ENCODE results near the gene CFAP61. TPM values are rescaled to one million over a fixed set of nuclear protein-coding genes. Genes with fewer than 3 reads are reported as not detected.

The CFAP61 gene
- total and polyA plus RNA-seq, 9 of the 15 experiments (the other 6 are each of a cell fraction or from before 2014, with no cell fraction given) = 0.11 TPM; not detected in 8

DNA sequence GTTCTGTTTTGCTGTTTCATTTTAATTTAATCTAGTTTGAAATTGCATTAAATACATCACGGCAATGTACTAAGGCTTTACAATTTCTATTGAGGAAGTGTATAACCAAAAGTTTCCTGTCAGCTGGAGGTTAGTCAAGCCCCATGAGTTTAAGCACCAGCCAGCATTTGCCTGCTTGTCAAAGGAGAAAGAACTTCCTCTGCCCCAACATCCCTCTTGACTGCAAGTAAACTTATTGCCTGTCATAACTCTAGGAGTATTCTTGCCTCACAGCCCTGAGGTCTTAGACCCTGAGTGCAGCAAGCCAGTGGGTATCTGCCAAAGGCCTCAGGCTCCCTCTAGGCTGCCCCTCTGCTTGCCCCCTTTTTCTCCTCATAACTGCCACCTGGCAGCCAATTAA, 208.8 kb downstream of the CFAP61 start:
- in situ Hi-C loops (cut with MboI) = no loop called here
- H3K27ac ChIP-seq (ENCODE audit: extremely low read depth, low read depth, low read length) = no peak overlapping the region
- no peaks in the 10 kb centered on the region for H3K9me3 ChIP-seq (replicated peaks; ENCODE audit: control insufficient read depth, insufficient read depth, low read depth, low read length)
- no peaks in the 10 kb centered on the region for H3K4me1 ChIP-seq (replicated peaks in 1 of 2; ENCODE audit: control insufficient read depth in 2 of 2, insufficient read depth in 2 of 2, low read length in 2 of 2)
- H3K9ac ChIP-seq (ENCODE audit: insufficient read depth in 1 of 2, low read depth in 2 of 2, low read length in 2 of 2) = no peak overlapping the region
- H3K4me2 ChIP-seq (ENCODE audit: insufficient read depth, low read length) = no peak overlapping the region
- ATAC-seq (no peak), FAIRE-seq (no peak), DNase-seq (ENCODE audit: extremely low read depth in 1 of 4, low spot score in 3 of 4) (no peak)
- no peaks in the 10 kb centered on the region for H3K79me2 ChIP-seq (ENCODE audit: control insufficient read depth, insufficient read depth, low read length)
- 0% methylated on average over 1 of the region's 1 CpG for WGBS (ENCODE audit: insufficient coverage, low coverage, missing lambda C conversion rate)
- ChIA-PET CTCF (ENCODE audit: low intra/inter-chr PET ratio) (no interaction called here), POLR2A (no interaction called here)
- no peaks in the 10 kb centered on the region for H4K20me1 ChIP-seq (replicated peaks; ENCODE audit: control insufficient read depth, insufficient read depth, low read length)
- no peaks in the 10 kb centered on the region for H3K36me3 ChIP-seq (ENCODE audit: control insufficient read depth, insufficient read depth, low read length)
- no peak overlapping the region for H2AFZ ChIP-seq (ENCODE audit: low read depth, low read length)
- no TSS peak for BruUV-seq (replicated peaks)
- no peaks in the 10 kb centered on the region for H3K9me1 ChIP-seq (ENCODE audit: control insufficient read depth, insufficient read depth, low read length)
- H3K4me3 ChIP-seq = no peak overlapping the region
- intact Hi-C loops (cut with micrococcal nuclease) = no loop called here
- no peaks in the 10 kb centered on the region; a peak in 1 of 5 replicates for H3K27me3 ChIP-seq (ENCODE audit: control insufficient read depth in 2 of 2, insufficient read depth in 2 of 2, low read length in 2 of 2)
- TF ChIP-seq MYC (IDR thresholded peaks at IDR 0.05; ENCODE audit: low read depth, low read length) = no peak
- no peak for TF ChIP-seq MYC (CRISPR knock-in tag; IDR thresholded peaks at IDR 0.05; ENCODE audit: borderline replicate concordance, low read depth)
- TF ChIP-seq ZNF785 (CRISPR knock-in tag; IDR thresholded peaks at IDR 0.05) = no peak
- TF ChIP-seq JUN (IDR thresholded peaks at IDR 0.05; ENCODE audit: borderline replicate concordance, low read depth, low read length) = no peak
- no peak for TF ChIP-seq JUN (CRISPR knock-in tag; IDR thresholded peaks at IDR 0.05; ENCODE audit: borderline replicate concordance)
- no peak for TF ChIP-seq BCOR (IDR thresholded peaks at IDR 0.05)
- no peak for TF ChIP-seq MXI1 (IDR thresholded peaks at IDR 0.05; ENCODE audit: low read depth, low read length)
- no peak for TF ChIP-seq DPF2 (IDR thresholded peaks at IDR 0.05)
- no peak for TF ChIP-seq TCF7 (IDR thresholded peaks at IDR 0.05; ENCODE audit: borderline replicate concordance)
- TF ChIP-seq, protein P1, sequence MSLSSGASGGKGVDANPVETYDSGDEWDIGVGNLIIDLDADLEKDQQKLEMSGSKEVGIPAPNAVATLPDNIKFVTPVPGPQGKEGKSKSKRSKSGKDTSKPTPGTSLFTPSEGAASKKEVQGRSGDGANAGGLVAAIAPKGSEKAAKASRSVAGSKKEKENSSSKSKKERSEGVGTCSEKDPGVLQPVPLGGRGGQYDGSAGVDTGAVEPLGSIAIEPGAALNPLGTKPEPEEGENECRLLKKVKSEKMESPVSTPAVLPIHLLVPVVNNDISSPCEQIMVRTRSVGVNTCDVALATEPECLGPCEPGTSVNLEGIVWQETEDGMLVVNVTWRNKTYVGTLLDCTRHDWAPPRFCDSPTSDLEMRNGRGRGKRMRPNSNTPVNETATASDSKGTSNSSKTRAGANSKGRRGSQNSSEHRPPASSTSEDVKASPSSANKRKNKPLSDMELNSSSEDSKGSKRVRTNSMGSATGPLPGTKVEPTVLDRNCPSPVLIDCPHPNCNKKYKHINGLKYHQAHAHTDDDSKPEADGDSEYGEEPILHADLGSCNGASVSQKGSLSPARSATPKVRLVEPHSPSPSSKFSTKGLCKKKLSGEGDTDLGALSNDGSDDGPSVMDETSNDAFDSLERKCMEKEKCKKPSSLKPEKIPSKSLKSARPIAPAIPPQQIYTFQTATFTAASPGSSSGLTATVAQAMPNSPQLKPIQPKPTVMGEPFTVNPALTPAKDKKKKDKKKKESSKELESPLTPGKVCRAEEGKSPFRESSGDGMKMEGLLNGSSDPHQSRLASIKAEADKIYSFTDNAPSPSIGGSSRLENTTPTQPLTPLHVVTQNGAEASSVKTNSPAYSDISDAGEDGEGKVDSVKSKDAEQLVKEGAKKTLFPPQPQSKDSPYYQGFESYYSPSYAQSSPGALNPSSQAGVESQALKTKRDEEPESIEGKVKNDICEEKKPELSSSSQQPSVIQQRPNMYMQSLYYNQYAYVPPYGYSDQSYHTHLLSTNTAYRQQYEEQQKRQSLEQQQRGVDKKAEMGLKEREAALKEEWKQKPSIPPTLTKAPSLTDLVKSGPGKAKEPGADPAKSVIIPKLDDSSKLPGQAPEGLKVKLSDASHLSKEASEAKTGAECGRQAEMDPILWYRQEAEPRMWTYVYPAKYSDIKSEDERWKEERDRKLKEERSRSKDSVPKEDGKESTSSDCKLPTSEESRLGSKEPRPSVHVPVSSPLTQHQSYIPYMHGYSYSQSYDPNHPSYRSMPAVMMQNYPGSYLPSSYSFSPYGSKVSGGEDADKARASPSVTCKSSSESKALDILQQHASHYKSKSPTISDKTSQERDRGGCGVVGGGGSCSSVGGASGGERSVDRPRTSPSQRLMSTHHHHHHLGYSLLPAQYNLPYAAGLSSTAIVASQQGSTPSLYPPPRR (CRISPR knock-in tag; IDR thresholded peaks at IDR 0.05; ENCODE audit: borderline replicate concordance) = no peak
- TF ChIP-seq, protein P2, sequence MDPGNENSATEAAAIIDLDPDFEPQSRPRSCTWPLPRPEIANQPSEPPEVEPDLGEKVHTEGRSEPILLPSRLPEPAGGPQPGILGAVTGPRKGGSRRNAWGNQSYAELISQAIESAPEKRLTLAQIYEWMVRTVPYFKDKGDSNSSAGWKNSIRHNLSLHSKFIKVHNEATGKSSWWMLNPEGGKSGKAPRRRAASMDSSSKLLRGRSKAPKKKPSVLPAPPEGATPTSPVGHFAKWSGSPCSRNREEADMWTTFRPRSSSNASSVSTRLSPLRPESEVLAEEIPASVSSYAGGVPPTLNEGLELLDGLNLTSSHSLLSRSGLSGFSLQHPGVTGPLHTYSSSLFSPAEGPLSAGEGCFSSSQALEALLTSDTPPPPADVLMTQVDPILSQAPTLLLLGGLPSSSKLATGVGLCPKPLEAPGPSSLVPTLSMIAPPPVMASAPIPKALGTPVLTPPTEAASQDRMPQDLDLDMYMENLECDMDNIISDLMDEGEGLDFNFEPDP (CRISPR knock-in tag; IDR thresholded peaks at IDR 0.05) = no peak
- no peak for TF ChIP-seq TBP (optimal IDR thresholded peaks at IDR 0.05; ENCODE audit: low read depth, low read length)
- TF ChIP-seq SMARCB1 (IDR thresholded peaks at IDR 0.05; ENCODE audit: insufficient read length, low read depth) = no peak
- no peak for TF ChIP-seq ZNF518B (CRISPR knock-in tag; IDR thresholded peaks at IDR 0.05)
- no peak for TF ChIP-seq PHB (CRISPR knock-in tag; IDR thresholded peaks at IDR 0.05)
- TF ChIP-seq ELF2 (CRISPR knock-in tag; IDR thresholded peaks at IDR 0.05) = no peak
